ENCODE results near the gene KRTAP10-9. TPM values are rescaled to one million over a fixed set of nuclear protein-coding genes. Genes with fewer than 3 reads are reported as not detected.

The KRTAP10-9 gene
- total and polyA plus RNA-seq, 2 of the 8 experiments (the other 6 are each of a cell fraction or from before 2014, with no cell fraction given) = not detected

- Histone ChIP-seq H2BK15ac (ENCODE audit: low read length) (0 out of 2 replicates have a peak overlapping the region, but pooled peaks have one; percentile 53), H3K56ac (replicated peaks; ENCODE audit: insufficient read length, low read depth, low read length) (no peak overlapping the region), H3K18ac (ENCODE audit: extremely low read depth, low read length) (no peak overlapping the region), H3K4me2 (ENCODE audit: insufficient read depth in 1 of 2, low read depth in 2 of 2, low read length in 2 of 2) (no peak overlapping the region), H3K4me3 (ENCODE audit: extremely low read depth in 1 of 4, insufficient read depth in 2 of 4, low read depth in 3 of 4, low read length in 4 of 4) (no peak overlapping the region), H3K9me3 (ENCODE audit: insufficient read depth in 2 of 2, low read depth in 1 of 2, low read length in 1 of 2) (peaks cover 19 to 22% of the 10 kb centered on the region in 2 experiments), H4K20me1 (replicated peaks in 1 of 2; ENCODE audit: control insufficient read depth in 1 of 2, insufficient read depth in 2 of 2, low read length in 2 of 2) (peaks cover 0 to 1% of the 10 kb centered on the region in 2 experiments), H2BK120ac (replicated peaks; ENCODE audit: low read depth, low read length) (no peak overlapping the region), H3K9ac (replicated peaks in 1 of 4; ENCODE audit: extremely low read depth in 1 of 4, low read depth in 3 of 4, low read length in 3 of 4) (no peak overlapping the region), H3K36me3 (ENCODE audit: control insufficient read depth in 2 of 4, insufficient read depth in 4 of 4, low read length in 3 of 4) (no peaks in the 10 kb centered on the region), H2AFZ (ENCODE audit: low read length) (no peak overlapping the region), H3K4ac (replicated peaks; ENCODE audit: insufficient read length, low read depth, low read length) (no peak overlapping the region), H3K79me1 (ENCODE audit: low read depth, low read length) (no peaks in the 10 kb centered on the region), H2BK12ac (ENCODE audit: low read depth, low read length) (0 out of 2 replicates have a peak overlapping the region, but pooled peaks have one; percentile 50), H3K27ac (ENCODE audit: low read depth, low read length) (no peak overlapping the region), H3K4me1 (replicated peaks in 1 of 4; ENCODE audit: control insufficient read depth in 3 of 4, insufficient read depth in 4 of 4, low read length in 3 of 4) (peaks cover 0 to 6% (median 2%) of the 10 kb centered on the region in 4 experiments; a peak in 4 of 7 replicates), H3K79me2 (ENCODE audit: control insufficient read depth in 1 of 2, insufficient read depth in 2 of 2, low read length in 2 of 2) (no peaks in the 10 kb centered on the region), H3K23me2 (ENCODE audit: low read depth, low read length) (no peaks in the 10 kb centered on the region), H4K91ac (replicated peaks; ENCODE audit: insufficient read length, low read length) (no peak overlapping the region), H2BK5ac (ENCODE audit: low read depth, low read length) (no peak overlapping the region), H4K8ac (ENCODE audit: extremely low read depth, insufficient read depth, low read length) (no peak overlapping the region), H3K27me3 (replicated peaks in 1 of 4; ENCODE audit: control insufficient read depth in 3 of 4, extremely low read depth in 1 of 4, insufficient read depth in 3 of 4, low read length in 3 of 4) (no peaks in the 10 kb centered on the region), H2AK5ac (ENCODE audit: low read depth, low read length) (no peak overlapping the region), H4K5ac (ENCODE audit: insufficient read length, low read depth, low read length) (no peak overlapping the region), H3K14ac (ENCODE audit: insufficient read length) (no peak overlapping the region), H3K23ac (ENCODE audit: insufficient read length) (no peak overlapping the region), H2BK20ac (ENCODE audit: low read length) (no peak overlapping the region)
- DNase-seq (ENCODE audit: low read depth in 1 of 2, low spot score in 2 of 2) (peak in 1 of 2 experiments; percentile 38), FAIRE-seq (no peak)
- CTCF ChIA-PET (ENCODE audit: partially characterized antibody) = no interaction called here
- WGBS, 2 experiments (ENCODE audit: extremely low coverage in 1 of 2, insufficient coverage in 1 of 2, insufficient read length in 1 of 2, insufficient replicate concordance in 2 of 2, low coverage in 1 of 2, low lambda C conversion rate in 2 of 2, missing lambda C conversion rate in 1 of 2) = 93% methylated on average over 13 of the region's 13 CpGs; no CpG with 5 or more reads in 1 of the 2 experiments
- TF ChIP-seq GABPA (IDR thresholded peaks at IDR 0.05; ENCODE audit: borderline replicate concordance, insufficient read depth, low read length) (no peak), BACH1 (IDR thresholded peaks at IDR 0.05; ENCODE audit: low read length) (no peak), POU5F1 (IDR thresholded peaks at IDR 0.05; ENCODE audit: low read depth, low read length) (no peak), RXRA (IDR thresholded peaks at IDR 0.05; ENCODE audit: insufficient read depth, low read depth, low read length) (no peak), EZH2 (IDR thresholded peaks at IDR 0.05; ENCODE audit: low read depth, low read length, severe bottlenecking) (no peak), ZNF274 (IDR thresholded peaks at IDR 0.05; ENCODE audit: borderline replicate concordance, extremely low read depth, low read length) (no peak), TEAD4 (IDR thresholded peaks at IDR 0.05; ENCODE audit: low read depth, low read length) (no peak), CHD1 (IDR thresholded peaks at IDR 0.05; ENCODE audit: low read depth, low read length) (no peak), SP4 (IDR thresholded peaks at IDR 0.05; ENCODE audit: low read length) (no peak), KDM4A (IDR thresholded peaks at IDR 0.05; ENCODE audit: low read depth, low read length, severe bottlenecking) (no peak)
- POLR2A ChIA-PET (ENCODE audit: partially characterized antibody) = no interaction called here
These were observed 14.1 kb upstream of the KRTAP10-9 start for GRCh38 chr21:44612669-44613229.

All from H1 (cell line).